ENCODE measurements around the gene COL21A1.

Gene COL21A1

GRCh38 chr6:56188429-56188828 is 59.0 kb downstream of the COL21A1 start:
- no peak for TF ChIP-seq EZH2phosphoT487 (IDR thresholded peaks at IDR 0.05; ENCODE audit: borderline replicate concordance, low read length)
- TF ChIP-seq CTCF (IDR thresholded peaks at IDR 0.05; ENCODE audit: low read depth, low read length, poor library complexity, severe bottlenecking) = no peak
- H3K79me2 ChIP-seq (ENCODE audit: control insufficient read depth, low read length) = no peaks in the 10 kb centered on the region
- H3K4me2 ChIP-seq (ENCODE audit: low read length) = no peak overlapping the region
- H3K9me3 ChIP-seq (ENCODE audit: control insufficient read depth, insufficient read depth, low read length) = no peaks in the 10 kb centered on the region
- H3K4me3 ChIP-seq (ENCODE audit: low read length) = no peak overlapping the region
- H3K9me2 ChIP-seq (replicated peaks; ENCODE audit: control insufficient read depth, low read length) = no peaks in the 10 kb centered on the region
- no peaks in the 10 kb centered on the region for H4K20me1 ChIP-seq (ENCODE audit: control insufficient read depth, insufficient read depth, low read depth, low read length)
- no peaks in the 10 kb centered on the region for H3K27me3 ChIP-seq (ENCODE audit: control insufficient read depth, low read length)
- H3K4me1 ChIP-seq (ENCODE audit: control insufficient read depth, low read length) = no peaks in the 10 kb centered on the region
- no peaks in the 10 kb centered on the region for H3K36me3 ChIP-seq (ENCODE audit: control insufficient read depth, low read length)
- H3F3A ChIP-seq (ENCODE audit: control insufficient read depth, insufficient read depth) = no peaks in the 10 kb centered on the region
- no peak overlapping the region for H3K27ac ChIP-seq (ENCODE audit: low read depth, low read length)

- H3K4me3 ChIP-seq (ENCODE audit: low read length) = no peak overlapping the region
- H3K9me3 ChIP-seq (ENCODE audit: control insufficient read depth, insufficient read depth, low read length) = no peaks in the 10 kb centered on the region
- H3K4me2 ChIP-seq (ENCODE audit: low read length) = no peak overlapping the region
- H3K4me1 ChIP-seq (ENCODE audit: control insufficient read depth, low read length) = no peaks in the 10 kb centered on the region
- no peaks in the 10 kb centered on the region for H4K20me1 ChIP-seq (ENCODE audit: control insufficient read depth, insufficient read depth, low read depth, low read length)
- no peaks in the 10 kb centered on the region for H3K27me3 ChIP-seq (ENCODE audit: control insufficient read depth, low read length)
- no peak overlapping the region for H3K27ac ChIP-seq (ENCODE audit: low read depth, low read length)
- H3K36me3 ChIP-seq (ENCODE audit: control insufficient read depth, low read length) = no peaks in the 10 kb centered on the region
- no peaks in the 10 kb centered on the region for H3K79me2 ChIP-seq (ENCODE audit: control insufficient read depth, low read length)
- H3K9me2 ChIP-seq (replicated peaks; ENCODE audit: control insufficient read depth, low read length) = no peaks in the 10 kb centered on the region
- no peaks in the 10 kb centered on the region for H3F3A ChIP-seq (ENCODE audit: control insufficient read depth, insufficient read depth)
- no peak for TF ChIP-seq CTCF (IDR thresholded peaks at IDR 0.05; ENCODE audit: low read depth, low read length, poor library complexity, severe bottlenecking)
- no peak for TF ChIP-seq EZH2phosphoT487 (IDR thresholded peaks at IDR 0.05; ENCODE audit: borderline replicate concordance, low read length)
Observed at GRCh38 chr6:56187686-56188085, 59.7 kb downstream of the COL21A1 start.

- no peak for TF ChIP-seq CTCF (IDR thresholded peaks at IDR 0.05; ENCODE audit: low read depth, low read length, poor library complexity, severe bottlenecking)
- no peak for TF ChIP-seq EZH2phosphoT487 (IDR thresholded peaks at IDR 0.05; ENCODE audit: borderline replicate concordance, low read length)
- Histone ChIP-seq H3K4me2 (ENCODE audit: low read length) (no peak overlapping the region), H3K36me3 (ENCODE audit: control insufficient read depth, low read length) (no peaks in the 10 kb centered on the region), H3K27me3 (ENCODE audit: control insufficient read depth, low read length) (no peaks in the 10 kb centered on the region), H3K79me2 (ENCODE audit: control insufficient read depth, low read length) (no peaks in the 10 kb centered on the region), H3K27ac (ENCODE audit: low read depth, low read length) (no peak overlapping the region), H3K4me1 (ENCODE audit: control insufficient read depth, low read length) (no peaks in the 10 kb centered on the region), H3F3A (ENCODE audit: control insufficient read depth, insufficient read depth) (no peaks in the 10 kb centered on the region), H3K4me3 (ENCODE audit: low read length) (no peak overlapping the region), H3K9me2 (replicated peaks; ENCODE audit: control insufficient read depth, low read length) (no peaks in the 10 kb centered on the region), H4K20me1 (ENCODE audit: control insufficient read depth, insufficient read depth, low read depth, low read length) (no peaks in the 10 kb centered on the region), H3K9me3 (ENCODE audit: control insufficient read depth, insufficient read depth, low read length) (no peaks in the 10 kb centered on the region)
Observed at GRCh38 chr6:56176741-56177140, 70.6 kb downstream of the COL21A1 start.

GRCh38 chr6:56173228-56173627 is 74.2 kb downstream of the COL21A1 start:
- H3F3A ChIP-seq (ENCODE audit: control insufficient read depth, insufficient read depth) = no peaks in the 10 kb centered on the region
- no peaks in the 10 kb centered on the region for H3K9me3 ChIP-seq (ENCODE audit: control insufficient read depth, insufficient read depth, low read length)
- H3K36me3 ChIP-seq (ENCODE audit: control insufficient read depth, low read length) = no peaks in the 10 kb centered on the region

More at GRCh38 chr6:56173228-56173627, 74.2 kb downstream of the COL21A1 start:
- Histone ChIP-seq H3K79me2 (ENCODE audit: control insufficient read depth, low read length) (no peaks in the 10 kb centered on the region), H3K4me1 (ENCODE audit: control insufficient read depth, low read length) (no peaks in the 10 kb centered on the region), H3K9me2 (replicated peaks; ENCODE audit: control insufficient read depth, low read length) (no peaks in the 10 kb centered on the region), H3K4me2 (ENCODE audit: low read length) (no peak overlapping the region), H4K20me1 (ENCODE audit: control insufficient read depth, insufficient read depth, low read depth, low read length) (no peaks in the 10 kb centered on the region), H3K27me3 (ENCODE audit: control insufficient read depth, low read length) (no peaks in the 10 kb centered on the region), H3K27ac (ENCODE audit: low read depth, low read length) (no peak overlapping the region), H3K4me3 (ENCODE audit: low read length) (no peak overlapping the region)
- TF ChIP-seq CTCF (IDR thresholded peaks at IDR 0.05; ENCODE audit: low read depth, low read length, poor library complexity, severe bottlenecking) (no peak), EZH2phosphoT487 (IDR thresholded peaks at IDR 0.05; ENCODE audit: borderline replicate concordance, low read length) (no peak)
